Activated CD4-positive, alpha-beta memory T cell treated with anti-CD3 and anti-CD28 coated beads, Interleukin-2, amount 10 ng/mL, durations not matched to agents 7 days and 5 days (primary cell): ENCODE results near the gene GALNT7. TPM values are rescaled to one million over a fixed set of nuclear protein-coding genes. Genes with fewer than 3 reads are reported as not detected.
A peak's percentile ranks its signal among the peaks of the same experiment; 100 is the strongest.

Source experiments
- CTCF ChIA-PET: fragments of 350-600 bp; sonication (Branson Sonifier 250); formaldehyde crosslinking; loops from one replicate; lab custom pipeline; 2021; ENCODE audit warnings: antibody characterized with exemption, inconsistent platforms; lab: Charles Lee
- POLR2A ChIA-PET: fragments of 350-600 bp; sonication (Branson Sonifier 250); formaldehyde crosslinking; loops from one replicate; lab custom pipeline; 2021; ENCODE audit warnings: antibody characterized with exemption; lab: Charles Lee
- DNase-seq: peaks from one replicate; pipeline ENCODE4 v3.0.0-alpha.2; 2020
- H3K27ac Mint-ChIP-seq: one replicate; pipeline ENCODE4 v1.8.0; 2021; ENCODE audit warnings: mild to moderate bottlenecking, mixed read lengths
- H3K27me3 Mint-ChIP-seq: one replicate; pipeline ENCODE4 v1.8.0; 2021; ENCODE audit warnings: mixed read lengths
- H3K36me3 Mint-ChIP-seq: one replicate; pipeline ENCODE4 v1.8.0; 2021; ENCODE audit warnings: low read depth, mixed read lengths
- H3K4me1 Mint-ChIP-seq: one replicate; pipeline ENCODE4 v1.8.0; 2021; ENCODE audit warnings: mixed read lengths
- H3K4me3 Mint-ChIP-seq: one replicate; pipeline ENCODE4 v1.8.0; 2021; ENCODE audit warnings: mild to moderate bottlenecking, mixed read lengths
- H3K9me3 Mint-ChIP-seq: one replicate; pipeline ENCODE4 v1.8.0; 2021; ENCODE audit warnings: mixed read lengths
- total RNA-seq, 2 experiments: library from RNA; stranded (reverse); gene quantifications; one replicate each; pipeline ENCODE4 v1.2.3, GENCODE V29; 2021

The GALNT7 gene
- total RNA-seq, 2 experiments from 2014 or later, result 16.0 to 19.1 TPM

GRCh38 chr4:173333658-173334084 lies 165.1 kb downstream of the GALNT7 start:
- Mint-ChIP-seq H3K27me3 (no peaks in the 10 kb centered on the region), H3K4me3 (peak overlapping the region; percentile 94), H3K27ac (peak overlapping the region; percentile 98), H3K36me3 (peaks cover 48% of the 10 kb centered on the region), H3K4me1 (peaks cover 42% of the 10 kb centered on the region), H3K9me3 (no peaks in the 10 kb centered on the region)
- POLR2A ChIA-PET, result interaction anchor here (0.7 to 14.2 kb wide), 28 partner anchors 8 to 950 kb away, joined by 3 to 710 read pairs (median 9); partner anchors contain the start of genes CEP44, FBXO8, GALNT7 and SAP30
- CTCF ChIA-PET, result interaction anchor here (1.0 to 7.9 kb wide), 6 partner anchors 12 to 87 kb away, joined by 3 to 90 read pairs (median 8); partner anchors contain the start of gene SAP30
- DNase-seq, result peak; percentile 53

- Mint-ChIP-seq H3K27me3 (no peaks in the 10 kb centered on the region), H3K4me3 (peak within 1 kb of the TSS; percentile 94), H3K4me1 (peaks cover 40% of the 10 kb centered on the region), H3K27ac (peak within 1 kb of the TSS; percentile 98), H3K9me3 (no peaks in the 10 kb centered on the region), H3K36me3 (peaks cover 44% of the 10 kb centered on the region)
- POLR2A ChIA-PET, result interaction anchor here (0.7 to 14.2 kb wide), 31 partner anchors 8 to 1188 kb away, joined by 3 to 710 read pairs (median 7); partner anchors contain the start of genes CEP44, FBXO8, GALNT7 and HPGD
- CTCF ChIA-PET, result interaction anchor here (1.0 to 7.9 kb wide), 7 partner anchors 11 to 86 kb away, joined by 3 to 90 read pairs (median 6); partner anchors contain the start of gene SAP30
- DNase-seq, result peak; percentile 100
These were observed 165.7 kb downstream of the GALNT7 start, which contains the start of gene HMGB2 for GRCh38 chr4:173334085-173334890. Gene HMGB2 (minus strand): TSS chr4:173334358. CDS start chr4:173333649, 709 bp downstream.

- peaks cover 37% of the 10 kb centered on the region for H3K36me3 Mint-ChIP-seq
- POLR2A ChIA-PET, result interaction anchor here (0.7 to 14.2 kb wide), 28 partner anchors 9 to 1187 kb away, joined by 3 to 710 read pairs (median 9); partner anchors contain the start of genes CEP44, FBXO8, GALNT7 and HPGD
- H3K4me1 Mint-ChIP-seq, result peaks cover 33% of the 10 kb centered on the region
- H3K27ac Mint-ChIP-seq, result peak overlapping the region; percentile 98
- peak; percentile 70 for DNase-seq
- CTCF ChIA-PET, result interaction anchor here (1.0 to 7.9 kb wide), 6 partner anchors 10 to 85 kb away, joined by 3 to 90 read pairs (median 9); partner anchors contain the start of gene SAP30
- peak overlapping the region; percentile 90 for H3K4me3 Mint-ChIP-seq
- H3K27me3 Mint-ChIP-seq, result no peaks in the 10 kb centered on the region
- H3K9me3 Mint-ChIP-seq, result no peaks in the 10 kb centered on the region
These were observed 166.5 kb downstream of the GALNT7 start for GRCh38 chr4:173334891-173335752.

GRCh38 chr4:173337463-173337862 lies 168.9 kb downstream of the GALNT7 start:
- Mint-ChIP-seq H3K27ac (no peak overlapping the region), H3K4me3 (no peak overlapping the region), H3K9me3 (no peaks in the 10 kb centered on the region), H3K27me3 (peaks cover 3% of the 10 kb centered on the region), H3K4me1 (peaks cover 22% of the 10 kb centered on the region), H3K36me3 (peaks cover 19% of the 10 kb centered on the region)
- DNase-seq, result no peak
- ChIA-PET POLR2A (interaction anchor here (5.8 to 14.2 kb wide), 2 partner anchors 8 to 33 kb away, joined by 46 to 710 read pairs; partner anchors contain the start of gene SAP30), CTCF (interaction anchor here (7.9 kb wide), 1 partner anchor 33 kb away, joined by 90 read pairs; the partner anchor contains the start of gene SAP30)

- Mint-ChIP-seq H3K27ac (no peak overlapping the region), H3K4me3 (no peak overlapping the region), H3K36me3 (peaks cover 3% of the 10 kb centered on the region), H3K4me1 (peaks cover 4% of the 10 kb centered on the region), H3K9me3 (no peaks in the 10 kb centered on the region), H3K27me3 (peaks cover 12% of the 10 kb centered on the region)
- DNase-seq, result no peak
- ChIA-PET CTCF (interaction anchor here (2.1 kb wide), 1 partner anchor 9 kb away, joined by 12 read pairs; the partner anchor contains the start of gene HMGB2), POLR2A (interaction anchor here (6.2 kb wide), 1 partner anchor 9 kb away, joined by 46 read pairs; the partner anchor contains the start of gene HMGB2)
These were observed 175.3 kb downstream of the GALNT7 start for GRCh38 chr4:173343832-173344397.

- ChIA-PET CTCF (interaction anchor here (1.0 to 2.1 kb wide), 3 partner anchors 11 to 75 kb away, joined by 3 to 12 read pairs (median 10); partner anchors contain the start of gene HMGB2), POLR2A (interaction anchor here (0.9 to 6.2 kb wide), 3 partner anchors 11 to 21 kb away, joined by 3 to 46 read pairs (median 3); partner anchors contain the start of gene HMGB2)
- peaks cover 3% of the 10 kb centered on the region for H3K36me3 Mint-ChIP-seq
- no peak overlapping the region for H3K4me3 Mint-ChIP-seq
- peaks cover 3% of the 10 kb centered on the region for H3K9me3 Mint-ChIP-seq
- no peak overlapping the region for H3K27ac Mint-ChIP-seq
- H3K4me1 Mint-ChIP-seq, result no peaks in the 10 kb centered on the region
- peaks cover 17% of the 10 kb centered on the region for H3K27me3 Mint-ChIP-seq
- DNase-seq, result no peak
These were observed 177.0 kb downstream of the GALNT7 start for GRCh38 chr4:173345648-173346047.

GRCh38 chr4:173346074-173346473 lies 177.5 kb downstream of the GALNT7 start:
- ChIA-PET POLR2A (interaction anchor here (0.9 to 6.2 kb wide), 3 partner anchors 11 to 21 kb away, joined by 3 to 46 read pairs (median 3); partner anchors contain the start of gene HMGB2), CTCF (interaction anchor here (1.0 to 2.1 kb wide), 3 partner anchors 11 to 74 kb away, joined by 3 to 12 read pairs (median 10); partner anchors contain the start of gene HMGB2)
- Mint-ChIP-seq H3K9me3 (peaks cover 5% of the 10 kb centered on the region), H3K27me3 (peaks cover 16% of the 10 kb centered on the region), H3K27ac (no peak overlapping the region), H3K4me1 (no peaks in the 10 kb centered on the region), H3K36me3 (peaks cover 3% of the 10 kb centered on the region), H3K4me3 (no peak overlapping the region)
- no peak for DNase-seq

- H3K9me3 Mint-ChIP-seq, result peaks cover 5% of the 10 kb centered on the region
- DNase-seq, result no peak
- POLR2A ChIA-PET, result interaction anchor here (6.2 kb wide), 1 partner anchor 12 kb away, joined by 46 read pairs; the partner anchor contains the start of gene HMGB2
- H3K4me3 Mint-ChIP-seq, result no peak overlapping the region
- H3K27me3 Mint-ChIP-seq, result peaks cover 14% of the 10 kb centered on the region
- H3K36me3 Mint-ChIP-seq, result peaks cover 3% of the 10 kb centered on the region
- CTCF ChIA-PET, result interaction anchor here (1.1 to 2.0 kb wide), 2 partner anchors 29 to 73 kb away, joined by 5 to 10 read pairs; no protein-coding TSS in a partner anchor
- no peaks in the 10 kb centered on the region for H3K4me1 Mint-ChIP-seq
- no peak overlapping the region for H3K27ac Mint-ChIP-seq
These were observed 178.9 kb downstream of the GALNT7 start for GRCh38 chr4:173347467-173347866.

- ChIA-PET POLR2A (interaction anchor here (3.5 to 4.5 kb wide), 2 partner anchors 12 to 23 kb away, joined by 15 to 24 read pairs; partner anchors contain the start of genes HMGB2 and SAP30), CTCF (interaction anchor here (0.9 to 1.0 kb wide), 2 partner anchors 12 to 56 kb away, joined by 3 read pairs; no protein-coding TSS in a partner anchor)
- Mint-ChIP-seq H3K36me3 (no peaks in the 10 kb centered on the region), H3K27ac (no peak overlapping the region), H3K4me1 (peaks cover 3% of the 10 kb centered on the region), H3K9me3 (no peaks in the 10 kb centered on the region), H3K27me3 (peaks cover 9% of the 10 kb centered on the region), H3K4me3 (no peak overlapping the region)
- no peak for DNase-seq
These were observed 189.3 kb downstream of the GALNT7 start for GRCh38 chr4:173357939-173358338.

GRCh38 chr4:173360587-173361221 lies 192.1 kb downstream of the GALNT7 start:
- no peak overlapping the region for H3K27ac Mint-ChIP-seq
- peaks cover 11% of the 10 kb centered on the region for H3K4me1 Mint-ChIP-seq
- no peak for DNase-seq
- H3K4me3 Mint-ChIP-seq, result no peak overlapping the region
- H3K36me3 Mint-ChIP-seq, result peaks cover 12% of the 10 kb centered on the region
- no peaks in the 10 kb centered on the region for H3K9me3 Mint-ChIP-seq
- ChIA-PET POLR2A (interaction anchor here (1.3 kb wide), 1 partner anchor 27 kb away, joined by 10 read pairs; the partner anchor contains the start of gene HMGB2), CTCF (interaction anchor here (0.7 to 1.2 kb wide), 3 partner anchors 9 to 347 kb away, joined by 3 to 11 read pairs (median 3); partner anchors contain the start of gene SAP30)
- peaks cover 3% of the 10 kb centered on the region for H3K27me3 Mint-ChIP-seq

- H3K4me1 Mint-ChIP-seq, result peaks cover 30% of the 10 kb centered on the region
- peaks cover 16% of the 10 kb centered on the region for H3K36me3 Mint-ChIP-seq
- H3K27ac Mint-ChIP-seq, result no peak overlapping the region
- no peak for DNase-seq
- POLR2A ChIA-PET, result no interaction called here
- no peak overlapping the region for H3K4me3 Mint-ChIP-seq
- no peaks in the 10 kb centered on the region for H3K9me3 Mint-ChIP-seq
- CTCF ChIA-PET, result no interaction called here
- peaks cover 3% of the 10 kb centered on the region for H3K27me3 Mint-ChIP-seq
These were observed 194.1 kb downstream of the GALNT7 start for GRCh38 chr4:173362666-173363065.
